ENCODE measurements around the gene GRP.

Gene GRP

GRCh38 chr18:59233017-59233410, 13.1 kb downstream of the GRP start:
- TF ChIP-seq CTCF (IDR thresholded peaks at IDR 0.05): no peak
- Histone ChIP-seq H3K4me1 (no peaks in the 10 kb centered on the region), H3K36me3 (ENCODE audit: control insufficient read depth, insufficient read depth, low read length) (no peaks in the 10 kb centered on the region), H3K27me3 (ENCODE audit: control insufficient read depth, insufficient read depth, low read length) (no peaks in the 10 kb centered on the region), H3K27ac (no peak overlapping the region), H3K4me3 (ENCODE audit: low read depth, low read length) (no peak overlapping the region), H3K9me3 (ENCODE audit: control insufficient read depth, low read length) (no peaks in the 10 kb centered on the region), H3K9ac (no peak overlapping the region), H3K79me2 (no peaks in the 10 kb centered on the region), H3K4me2 (ENCODE audit: low read length) (no peak overlapping the region), H2AFZ (no peak overlapping the region)

DNA sequence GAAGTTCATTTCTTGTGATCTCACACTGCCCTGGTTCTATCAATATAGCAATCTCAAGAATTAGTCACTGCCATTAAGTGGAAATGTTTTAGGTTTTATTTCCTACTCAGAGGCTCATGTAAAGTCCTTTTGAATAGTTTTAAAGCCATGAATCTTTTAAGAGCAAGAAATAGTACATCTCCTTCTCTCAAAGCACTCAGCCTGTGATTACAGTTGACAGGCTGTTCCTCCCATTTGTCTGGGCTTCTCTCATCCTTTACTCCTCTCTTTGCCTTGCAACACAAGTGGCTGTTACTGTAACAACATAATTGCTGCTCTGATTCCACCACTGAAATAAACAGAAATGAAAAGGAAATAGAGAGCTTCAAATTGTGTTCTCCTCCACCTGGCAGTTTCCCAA, 18.4 kb downstream of the GRP start:
- Histone ChIP-seq H3K27me3 (ENCODE audit: control insufficient read depth, insufficient read depth, low read length) (no peaks in the 10 kb centered on the region), H3K9me3 (ENCODE audit: control insufficient read depth, low read length) (no peaks in the 10 kb centered on the region), H3K36me3 (ENCODE audit: control insufficient read depth, insufficient read depth, low read length) (no peaks in the 10 kb centered on the region), H3K27ac (no peak overlapping the region), H3K4me3 (ENCODE audit: low read depth, low read length) (no peak overlapping the region), H3K9ac (no peak overlapping the region), H3K4me2 (ENCODE audit: low read length) (no peak overlapping the region), H2AFZ (no peak overlapping the region), H3K79me2 (no peaks in the 10 kb centered on the region), H3K4me1 (no peaks in the 10 kb centered on the region)
- TF ChIP-seq CTCF (IDR thresholded peaks at IDR 0.05): no peak

DNA sequence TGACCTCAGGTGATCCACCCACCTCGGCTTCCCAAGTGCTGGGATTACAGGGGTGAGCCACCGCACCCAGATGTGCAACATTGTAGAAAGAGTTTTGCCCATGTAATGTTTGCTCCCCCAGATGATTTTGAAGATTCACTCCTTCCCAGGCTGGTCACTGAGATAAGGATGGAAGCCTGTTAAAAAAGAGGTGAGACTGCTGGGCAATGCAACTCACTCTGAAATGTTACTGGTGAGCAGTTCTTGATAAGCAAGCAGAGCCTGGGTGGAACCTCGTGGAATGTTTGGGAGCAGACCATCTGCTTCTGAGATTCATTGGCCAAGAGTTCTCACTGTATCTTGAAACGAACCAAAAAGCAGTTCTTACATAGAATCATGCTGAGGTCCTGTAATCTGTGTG, 19.7 kb downstream of the GRP start:
- Histone ChIP-seq H3K9me3 (ENCODE audit: control insufficient read depth, low read length) (no peaks in the 10 kb centered on the region), H3K9ac (no peak overlapping the region), H3K27ac (no peak overlapping the region), H3K4me3 (ENCODE audit: low read depth, low read length) (no peak overlapping the region), H3K27me3 (ENCODE audit: control insufficient read depth, insufficient read depth, low read length) (no peaks in the 10 kb centered on the region), H3K4me2 (ENCODE audit: low read length) (no peak overlapping the region), H3K4me1 (no peaks in the 10 kb centered on the region), H3K36me3 (ENCODE audit: control insufficient read depth, insufficient read depth, low read length) (no peaks in the 10 kb centered on the region), H3K79me2 (no peaks in the 10 kb centered on the region), H2AFZ (no peak overlapping the region)
- TF ChIP-seq CTCF (IDR thresholded peaks at IDR 0.05): no peak

- Histone ChIP-seq H3K4me1 (no peaks in the 10 kb centered on the region), H3K4me2 (ENCODE audit: low read length) (no peak overlapping the region), H3K9me3 (ENCODE audit: control insufficient read depth, low read length) (no peaks in the 10 kb centered on the region), H2AFZ (no peak overlapping the region), H3K79me2 (no peaks in the 10 kb centered on the region), H3K27me3 (ENCODE audit: control insufficient read depth, insufficient read depth, low read length) (no peaks in the 10 kb centered on the region), H3K4me3 (ENCODE audit: low read depth, low read length) (no peak overlapping the region), H3K27ac (no peak overlapping the region), H3K9ac (no peak overlapping the region), H3K36me3 (ENCODE audit: control insufficient read depth, insufficient read depth, low read length) (no peaks in the 10 kb centered on the region)
- no peak for TF ChIP-seq CTCF (IDR thresholded peaks at IDR 0.05)
These were observed 22.9 kb downstream of the GRP start for GRCh38 chr18:59242906-59243305.

DNA sequence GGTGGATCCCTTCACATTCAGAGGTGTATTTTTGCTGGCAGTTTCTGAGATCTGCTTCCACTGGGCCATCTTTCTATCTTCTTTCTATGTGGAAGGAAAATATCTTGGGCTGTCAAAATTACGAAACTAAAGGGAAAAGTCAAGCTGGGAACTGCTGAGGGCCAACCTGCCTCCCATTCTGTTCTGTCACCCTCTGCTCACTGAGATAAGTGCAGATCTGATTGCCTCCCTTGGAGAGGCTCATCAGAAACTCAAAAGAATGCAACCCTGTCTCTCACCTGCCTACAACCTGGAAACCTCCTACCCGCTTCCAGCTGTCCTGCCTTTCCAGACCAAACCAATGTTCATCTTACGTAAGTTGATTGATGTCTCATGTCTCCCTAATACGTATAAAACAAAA, 26.8 kb downstream of the GRP start:
- Histone ChIP-seq H3K27ac (no peak overlapping the region), H3K27me3 (ENCODE audit: control insufficient read depth, insufficient read depth, low read length) (no peaks in the 10 kb centered on the region), H3K4me2 (ENCODE audit: low read length) (no peak overlapping the region)

More for the DNA sequence above, 26.8 kb downstream of the GRP start:
- no peak overlapping the region for H3K4me3 ChIP-seq (ENCODE audit: low read depth, low read length)
- no peaks in the 10 kb centered on the region for H3K9me3 ChIP-seq (ENCODE audit: control insufficient read depth, low read length)
- H3K9ac ChIP-seq: no peak overlapping the region
- no peak overlapping the region for H2AFZ ChIP-seq
- no peaks in the 10 kb centered on the region for H3K4me1 ChIP-seq
- H3K79me2 ChIP-seq: no peaks in the 10 kb centered on the region
- H3K36me3 ChIP-seq (ENCODE audit: control insufficient read depth, insufficient read depth, low read length): no peaks in the 10 kb centered on the region
- no peak for TF ChIP-seq CTCF (IDR thresholded peaks at IDR 0.05)
